Activated CD8-positive, alpha-beta T cell treated with anti-CD3 and anti-CD28 coated beads for 36 hours (primary cell): ENCODE results near the gene NME9. TPM values are rescaled to one million over a fixed set of nuclear protein-coding genes. Genes with fewer than 3 reads are reported as not detected.

Experiments
- ATAC-seq: fragments of 200-7000 bp; cut with Tn5 transposase; one replicate; pipeline ENCODE4 v1.10.0; 2021; ENCODE audit warnings: mild to moderate bottlenecking, moderate library complexity
- CTCF ChIA-PET: fragments of 350-600 bp; sonication (Branson Sonifier 250); formaldehyde crosslinking; loops from one replicate; lab custom pipeline; 2021; ENCODE audit warnings: antibody characterized with exemption; lab: Charles Lee
- POLR2A ChIA-PET: fragments of 350-600 bp; sonication (Branson Sonifier 250); formaldehyde crosslinking; loops from one replicate; lab custom pipeline; 2021; ENCODE audit warnings: antibody characterized with exemption; lab: Charles Lee
- DNase-seq: peaks from one replicate; pipeline ENCODE4 v3.0.0-alpha.2; 2020
- H3K27ac Mint-ChIP-seq: one replicate; pipeline ENCODE4 v1.8.0; 2021; ENCODE audit warnings: mild to moderate bottlenecking, mixed read lengths
- H3K27me3 Mint-ChIP-seq: one replicate; pipeline ENCODE4 v1.8.0; 2021; ENCODE audit warnings: mixed read lengths
- H3K36me3 Mint-ChIP-seq: one replicate; pipeline ENCODE4 v1.8.0; 2021; ENCODE audit warnings: low read depth, mixed read lengths
- H3K4me1 Mint-ChIP-seq: one replicate; pipeline ENCODE4 v1.8.0; 2021; ENCODE audit warnings: low read depth, mixed read lengths
- H3K4me3 Mint-ChIP-seq: one replicate; pipeline ENCODE4 v1.8.0; 2021; ENCODE audit warnings: mild to moderate bottlenecking, moderate library complexity, mixed read lengths
- H3K9me3 Mint-ChIP-seq: one replicate; pipeline ENCODE4 v1.8.0; 2021; ENCODE audit warnings: mixed read lengths
- intact Hi-C: fragments of 100-400 bp; cut with micrococcal nuclease; formaldehyde crosslinking; loops from one replicate; pipeline ENCODE4 v1.10.0; 2022
- total RNA-seq, 2 experiments: library from RNA; stranded (reverse); gene quantifications; one replicate each; pipeline ENCODE4 v1.2.3, GENCODE V29; 2021
- TF ChIP-seq, protein P1 (sequence below): fragments of 200-600 bp; IDR thresholded peaks from one replicate; pipeline ENCODE4 v1.8.0; 2022; ENCODE audit warnings: antibody characterized with exemption, mild to moderate bottlenecking

Gene NME9
- total RNA-seq, 2 experiments from 2014 or later: 0.45 TPM; not detected in 1

- no peak overlapping the region for H3K27ac Mint-ChIP-seq
- no peaks in the 10 kb centered on the region for H3K4me1 Mint-ChIP-seq
- ATAC-seq (no peak), DNase-seq (no peak)
- CTCF ChIA-PET: no interaction called here
- TF ChIP-seq, protein P1, sequence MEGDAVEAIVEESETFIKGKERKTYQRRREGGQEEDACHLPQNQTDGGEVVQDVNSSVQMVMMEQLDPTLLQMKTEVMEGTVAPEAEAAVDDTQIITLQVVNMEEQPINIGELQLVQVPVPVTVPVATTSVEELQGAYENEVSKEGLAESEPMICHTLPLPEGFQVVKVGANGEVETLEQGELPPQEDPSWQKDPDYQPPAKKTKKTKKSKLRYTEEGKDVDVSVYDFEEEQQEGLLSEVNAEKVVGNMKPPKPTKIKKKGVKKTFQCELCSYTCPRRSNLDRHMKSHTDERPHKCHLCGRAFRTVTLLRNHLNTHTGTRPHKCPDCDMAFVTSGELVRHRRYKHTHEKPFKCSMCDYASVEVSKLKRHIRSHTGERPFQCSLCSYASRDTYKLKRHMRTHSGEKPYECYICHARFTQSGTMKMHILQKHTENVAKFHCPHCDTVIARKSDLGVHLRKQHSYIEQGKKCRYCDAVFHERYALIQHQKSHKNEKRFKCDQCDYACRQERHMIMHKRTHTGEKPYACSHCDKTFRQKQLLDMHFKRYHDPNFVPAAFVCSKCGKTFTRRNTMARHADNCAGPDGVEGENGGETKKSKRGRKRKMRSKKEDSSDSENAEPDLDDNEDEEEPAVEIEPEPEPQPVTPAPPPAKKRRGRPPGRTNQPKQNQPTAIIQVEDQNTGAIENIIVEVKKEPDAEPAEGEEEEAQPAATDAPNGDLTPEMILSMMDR: no peak
- no peaks in the 10 kb centered on the region for H3K27me3 Mint-ChIP-seq
- no peaks in the 10 kb centered on the region for H3K9me3 Mint-ChIP-seq
- POLR2A ChIA-PET: no interaction called here
- intact Hi-C loops: no loop called here
- no peaks in the 10 kb centered on the region for H3K36me3 Mint-ChIP-seq
- H3K4me3 Mint-ChIP-seq: no peak overlapping the region
These were observed 33.7 kb upstream of the NME9 start for GRCh38 chr3:138363322-138363721.

- H3K36me3 Mint-ChIP-seq: no peaks in the 10 kb centered on the region
- no peaks in the 10 kb centered on the region for H3K27me3 Mint-ChIP-seq
- ChIA-PET POLR2A (no interaction called here), CTCF (interaction anchor here (1.1 kb wide), 1 partner anchor 12 kb away, joined by 3 read pairs; no protein-coding TSS in a partner anchor)
- no peak overlapping the region for H3K4me3 Mint-ChIP-seq
- DNase-seq (no peak), ATAC-seq (no peak)
- no peaks in the 10 kb centered on the region for H3K4me1 Mint-ChIP-seq
- no peaks in the 10 kb centered on the region for H3K9me3 Mint-ChIP-seq
- TF ChIP-seq, protein P1: no peak
- intact Hi-C loops: no loop called here
- H3K27ac Mint-ChIP-seq: no peak overlapping the region
These were observed 32.9 kb upstream of the NME9 start for GRCh38 chr3:138362538-138362937.

- no peak for DNase-seq
- ATAC-seq: no peak
- Mint-ChIP-seq H3K4me1 (no peaks in the 10 kb centered on the region), H3K27ac (no peak overlapping the region), H3K27me3 (no peaks in the 10 kb centered on the region), H3K4me3 (no peak overlapping the region), H3K36me3 (no peaks in the 10 kb centered on the region), H3K9me3 (no peaks in the 10 kb centered on the region)
- POLR2A ChIA-PET: no interaction called here
- TF ChIP-seq, protein P1: no peak
- intact Hi-C loops: no loop called here
- CTCF ChIA-PET: interaction anchor here (1.1 kb wide), 1 partner anchor 11 kb away, joined by 3 read pairs; no protein-coding TSS in a partner anchor
These were observed 31.9 kb upstream of the NME9 start for GRCh38 chr3:138361561-138361971.

DNA sequence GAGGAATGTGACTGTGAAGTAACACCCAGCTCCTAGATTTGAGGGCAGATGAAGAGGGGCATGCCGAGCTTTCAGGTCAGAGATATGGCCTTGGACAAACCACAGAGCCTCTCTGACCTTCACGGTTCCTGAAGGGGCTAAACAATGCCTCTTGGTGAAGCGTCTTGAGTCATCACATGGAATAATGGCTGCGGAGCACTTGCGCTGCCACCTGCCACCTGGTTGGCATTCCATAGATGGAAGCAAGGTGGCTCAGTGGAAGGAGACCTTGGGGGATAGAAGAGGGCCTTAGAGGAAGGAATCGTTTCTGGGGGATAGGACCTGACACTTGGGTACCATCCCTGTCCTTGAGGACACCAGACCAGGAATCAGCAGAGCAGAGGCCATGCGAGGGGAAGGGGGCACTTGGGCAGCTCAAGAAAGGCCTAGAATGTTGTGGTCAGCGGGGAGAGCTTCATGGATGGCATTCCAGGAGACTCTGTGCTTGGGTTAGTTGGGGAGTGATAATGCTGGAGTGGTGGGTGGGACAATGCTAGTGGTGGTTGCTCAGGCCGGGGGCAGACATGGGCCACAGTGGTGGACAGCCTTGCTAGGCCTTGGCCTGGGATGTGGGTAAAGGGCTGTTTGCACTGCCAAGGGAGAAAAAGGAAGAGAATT is 31.3 kb upstream of the NME9 start:
- no peaks in the 10 kb centered on the region for H3K4me1 Mint-ChIP-seq

More for the DNA sequence above, 31.3 kb upstream of the NME9 start:
- Mint-ChIP-seq H3K4me3 (no peak overlapping the region), H3K27ac (no peak overlapping the region), H3K36me3 (no peaks in the 10 kb centered on the region), H3K27me3 (no peaks in the 10 kb centered on the region), H3K9me3 (no peaks in the 10 kb centered on the region)
- TF ChIP-seq, protein P1: no peak
- DNase-seq (no peak), ATAC-seq (no peak)
- ChIA-PET POLR2A (no interaction called here), CTCF (no interaction called here)
- intact Hi-C loops: no loop called here
